Right lobe of liver (tissue), 4 donors: ENCODE measurements around the gene PELI2.

ENCODE experiments used
- CTCF ChIP-seq, 4 donors: fragments of 200-600 bp in 3 of 4; fragments of 450-650 bp in 1 of 4; IDR thresholded peaks; one replicate each; pipeline versions ENCODE4 v1.5.1 to v1.8.0; 2016 to 2022; ENCODE audit warnings: antibody characterized with exemption in 4 of 4, mild to moderate bottlenecking in 2 of 4
- POLR2A ChIP-seq: fragments of 450-650 bp; IDR thresholded peaks from one replicate; pipeline ENCODE4 v1.6.1; 2017; ENCODE audit warnings: antibody characterized with exemption, mild to moderate bottlenecking
- donor health status: DM: no; HTN: no; CAD: no.
- donor health status: DM: no; HTN: no; CAD: no.
- donor health status: DM: no; HTN: yes; CAD: no.

DNA sequence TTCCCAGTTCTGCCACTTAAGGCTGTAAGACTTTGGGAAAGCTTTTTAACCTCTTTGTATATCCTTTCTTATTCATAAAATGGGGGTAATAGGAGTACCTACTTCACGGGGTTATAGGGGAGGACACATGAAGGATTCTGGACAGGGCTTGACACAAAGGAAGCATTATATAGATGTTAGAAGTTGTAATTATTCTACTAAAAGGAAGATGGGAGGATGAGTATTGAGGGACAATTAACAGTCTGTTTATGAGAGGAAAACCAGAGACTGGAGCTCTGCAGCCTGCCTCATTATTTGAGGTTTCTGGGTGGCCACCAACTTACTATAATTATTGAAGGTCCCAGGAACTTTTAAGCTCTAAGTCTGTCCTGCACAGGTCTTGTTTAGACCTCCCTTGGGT is 34.0 kb downstream of the PELI2 start:
- no peak for TF ChIP-seq CTCF (IDR thresholded peaks at IDR 0.05)
- TF ChIP-seq POLR2A, result no peak
